H1 (cell line): ENCODE results near the gene SBK1. TPM values are rescaled to one million over a fixed set of nuclear protein-coding genes. Genes with fewer than 3 reads are reported as not detected.

Experiments used
- CTCF ChIA-PET: fragments of 300-600 bp; sonication (Branson Sonifier 250); formaldehyde crosslinking; loops from one replicate; lab custom pipeline; 2021; ENCODE audit not compliant: partially characterized antibody; lab: Charles Lee
- POLR2A ChIA-PET: fragments of 300-600 bp; sonication (Branson Sonifier 250); formaldehyde crosslinking; loops from one replicate; lab custom pipeline; 2021; ENCODE audit warnings: inconsistent platforms; ENCODE audit not compliant: partially characterized antibody; lab: Charles Lee
- DNase-seq, 2 experiments: peaks; one replicate each; pipeline versions ENCODE4 v3.0.0 to v3.0.0-alpha.2; 2010 to 2022; ENCODE audit warnings: low spot score in 2 of 2, low read depth in 1 of 2, mixed read lengths in 1 of 2
- FAIRE-seq: peaks from 2 replicates; lab custom pipeline; 2011; peaks lifted over from hg19 to GRCh38; lab: Jason Lieb, UNC
- H2AFZ ChIP-seq: 2 replicates; pipeline ENCODE4 v1.8.1; 2012; ENCODE audit warnings: low read length, inconsistent platforms
- H2AK5ac ChIP-seq: 2 replicates; pipeline ENCODE4 v1.6.1; 2013; ENCODE audit warnings: low read depth, low read length
- H2BK120ac ChIP-seq: replicated peaks from 2 replicates; pipeline ENCODE3; 2013; ENCODE audit warnings: low read depth, low read length, inconsistent platforms
- H2BK12ac ChIP-seq: 2 replicates; pipeline ENCODE4 v1.6.1; 2013; ENCODE audit warnings: low read depth, low read length
- H2BK15ac ChIP-seq: 2 replicates; pipeline ENCODE4 v1.6.1; 2013; ENCODE audit warnings: low read length
- H2BK20ac ChIP-seq: 2 replicates; pipeline ENCODE4 v1.6.1; 2013; ENCODE audit warnings: low read length
- H2BK5ac ChIP-seq: 2 replicates; pipeline ENCODE4 v1.6.1; 2013; ENCODE audit warnings: low read depth, low read length
- H3K14ac ChIP-seq: 2 replicates; pipeline ENCODE4 v1.6.1; 2013; ENCODE audit warnings: inconsistent platforms; ENCODE audit not compliant: insufficient read length
- H3K18ac ChIP-seq: 2 replicates; pipeline ENCODE4 v1.6.1; 2013; ENCODE audit warnings: low read length; ENCODE audit errors: extremely low read depth
- H3K23ac ChIP-seq: 2 replicates; pipeline ENCODE4 v1.6.1; 2013; ENCODE audit warnings: inconsistent platforms; ENCODE audit not compliant: insufficient read length
- H3K23me2 ChIP-seq: 2 replicates; pipeline ENCODE4 v1.6.1; 2013; ENCODE audit warnings: low read depth, low read length
- H3K27ac ChIP-seq: 2 replicates; pipeline ENCODE4 v1.6.1; 2011; ENCODE audit warnings: low read depth, low read length, inconsistent platforms
- H3K27me3 ChIP-seq, 4 experiments: replicated peaks in 1 of 4; 1 replicate in 1 of 4; 2 replicates in 3 of 4; pipeline versions ENCODE4 v1.6.1 to v1.8.1; 2011 to 2013; ENCODE audit warnings: low read length in 3 of 4, mild to moderate bottlenecking in 3 of 4, inconsistent platforms in 2 of 4, mixed read lengths in 2 of 4, moderate library complexity in 1 of 4; ENCODE audit not compliant: control insufficient read depth in 3 of 4, insufficient read depth in 3 of 4; ENCODE audit errors: extremely low read depth in 1 of 4
- H3K36me3 ChIP-seq, 4 experiments: 2 replicates each; pipeline versions ENCODE4 v1.6.1 to v1.8.1; 2011 to 2013; ENCODE audit warnings: mild to moderate bottlenecking in 4 of 4, low read length in 3 of 4, moderate library complexity in 2 of 4, control low read depth in 1 of 4, inconsistent platforms in 1 of 4; ENCODE audit not compliant: insufficient read depth in 4 of 4, control insufficient read depth in 2 of 4
- H3K4ac ChIP-seq: replicated peaks from 2 replicates; pipeline ENCODE3; 2013; ENCODE audit warnings: low read length, low read depth, mixed read lengths, inconsistent platforms; ENCODE audit not compliant: insufficient read length
- H3K4me1 ChIP-seq, 4 experiments: replicated peaks in 1 of 4; 1 replicate in 1 of 4; 2 replicates in 3 of 4; pipeline versions ENCODE4 v1.6.1 to v1.8.1; 2011 to 2013; ENCODE audit warnings: low read length in 3 of 4, inconsistent platforms in 2 of 4, mixed read lengths in 1 of 4; ENCODE audit not compliant: insufficient read depth in 4 of 4, control insufficient read depth in 3 of 4
- H3K4me2 ChIP-seq, 2 experiments: 2 replicates each; pipeline versions ENCODE4 v1.6.1 to v1.8.1; 2011 to 2013; ENCODE audit warnings: low read depth in 2 of 2, low read length in 2 of 2, control low read depth in 1 of 2, inconsistent platforms in 1 of 2, mild to moderate bottlenecking in 1 of 2; ENCODE audit not compliant: insufficient read depth in 1 of 2
- H3K4me3 ChIP-seq, 4 experiments: fragments of 200-600, 300-600 bp in 1 of 4; sonication (generic), shearing (Covaris generic), sonication (Bioruptor Twin) in 1 of 4; 2 replicates each; pipeline versions ENCODE4 v1.5.1 to v1.8.1; 2011 to 2016; ENCODE audit warnings: low read length in 4 of 4, low read depth in 3 of 4, control low read depth in 2 of 4, inconsistent platforms in 2 of 4, mild to moderate bottlenecking in 2 of 4, mixed read lengths in 1 of 4, moderate library complexity in 1 of 4; ENCODE audit not compliant: insufficient read depth in 2 of 4; ENCODE audit errors: extremely low read depth in 1 of 4
- H3K56ac ChIP-seq: replicated peaks from 2 replicates; pipeline ENCODE3; 2013; ENCODE audit warnings: low read depth, mild to moderate bottlenecking, mixed read lengths, low read length, inconsistent platforms; ENCODE audit not compliant: insufficient read length
- H3K79me1 ChIP-seq: 2 replicates; pipeline ENCODE4 v1.6.1; 2013; ENCODE audit warnings: low read depth, low read length, control low read depth
- H3K79me2 ChIP-seq, 2 experiments: 2 replicates each; pipeline versions ENCODE4 v1.6.1 to v1.8.1; 2012 to 2013; ENCODE audit warnings: low read length in 2 of 2, mild to moderate bottlenecking in 2 of 2, inconsistent platforms in 1 of 2; ENCODE audit not compliant: insufficient read depth in 2 of 2, control insufficient read depth in 1 of 2
- H3K9ac ChIP-seq, 4 experiments: replicated peaks in 1 of 4; 1 replicate in 1 of 4; 2 replicates in 3 of 4; pipeline versions ENCODE4 v1.6.1 to v1.8.1; 2011 to 2013; ENCODE audit warnings: low read depth in 3 of 4, low read length in 3 of 4, control low read depth in 2 of 4, mild to moderate bottlenecking in 2 of 4, moderate library complexity in 2 of 4, inconsistent platforms in 1 of 4; ENCODE audit errors: extremely low read depth in 1 of 4
- H3K9me3 ChIP-seq, 2 experiments: 2 replicates each; pipeline versions ENCODE4 v1.6.1 to v1.8.1; 2012 to 2013; ENCODE audit warnings: mild to moderate bottlenecking in 2 of 2, moderate library complexity in 2 of 2, control low read depth in 1 of 2, inconsistent platforms in 1 of 2, low read depth in 1 of 2, low read length in 1 of 2, mixed read lengths in 1 of 2; ENCODE audit not compliant: insufficient read depth in 2 of 2
- H4K20me1 ChIP-seq, 2 experiments: replicated peaks in 1 of 2; 2 replicates each; pipeline versions ENCODE3 to v1.8.1; 2011 to 2013; ENCODE audit warnings: inconsistent platforms in 2 of 2, low read length in 2 of 2, mild to moderate bottlenecking in 1 of 2; ENCODE audit not compliant: insufficient read depth in 2 of 2, control insufficient read depth in 1 of 2
- H4K5ac ChIP-seq: 2 replicates; pipeline ENCODE4 v1.6.1; 2013; ENCODE audit warnings: low read length, low read depth, mixed read lengths, inconsistent platforms; ENCODE audit not compliant: insufficient read length
- H4K8ac ChIP-seq: 2 replicates; pipeline ENCODE4 v1.8.0; 2013; ENCODE audit warnings: mild to moderate bottlenecking, moderate library complexity, low read length, inconsistent platforms; ENCODE audit not compliant: insufficient read depth; ENCODE audit errors: extremely low read depth
- H4K91ac ChIP-seq: replicated peaks from 2 replicates; pipeline ENCODE3; 2013; ENCODE audit warnings: low read length, mixed read lengths, inconsistent platforms; ENCODE audit not compliant: insufficient read length
- BACH1 ChIP-seq: IDR thresholded peaks from 2 replicates; pipeline ENCODE4 v1.6.1; 2012; ENCODE audit warnings: low read length, improper control_type of control experiment
- CHD1 ChIP-seq: IDR thresholded peaks from 2 replicates; pipeline ENCODE4 v1.6.1; 2012; ENCODE audit warnings: low read depth, low read length, improper control_type of control experiment
- CHD2 ChIP-seq: IDR thresholded peaks from 2 replicates; pipeline ENCODE4 v1.6.1; 2012; ENCODE audit warnings: low read length, improper control_type of control experiment
- CREB1 ChIP-seq: IDR thresholded peaks from 2 replicates; pipeline ENCODE4 v1.6.1; 2012; ENCODE audit warnings: inconsistent platforms
- CTCF ChIP-seq, 3 experiments: IDR thresholded peaks; 1 replicate in 2 of 3; 2 replicates in 1 of 3; pipeline versions ENCODE4 v1.5.1 to v1.6.1; 2011; ENCODE audit warnings: low read length in 3 of 3, mild to moderate bottlenecking in 3 of 3, inconsistent platforms in 2 of 3, low read depth in 1 of 3, moderate library complexity in 1 of 3; ENCODE audit not compliant: insufficient read depth in 1 of 3; ENCODE audit errors: control extremely low read depth in 1 of 3
- JUND ChIP-seq: IDR thresholded peaks from 2 replicates; pipeline ENCODE4 v1.6.1; 2011; ENCODE audit warnings: mild to moderate bottlenecking, improper control_type of control experiment, low read length
- SP1 ChIP-seq: IDR thresholded peaks from 2 replicates; pipeline ENCODE4 v1.6.1; 2011; ENCODE audit warnings: low read depth, low read length
- SP4 ChIP-seq: IDR thresholded peaks from 2 replicates; pipeline ENCODE4 v1.6.1; 2012; ENCODE audit warnings: low read length, inconsistent platforms
- SUZ12 ChIP-seq: fragments of 200-600 bp; sonication (generic); IDR thresholded peaks from 2 replicates; pipeline ENCODE4 v1.6.1; 2012; ENCODE audit warnings: mild to moderate bottlenecking, inconsistent platforms, low read length, moderate library complexity, mixed read lengths
- TBP ChIP-seq: IDR thresholded peaks from 2 replicates; pipeline ENCODE4 v1.6.1; 2011; ENCODE audit warnings: low read depth, low read length, improper control_type of control experiment
- TEAD4 ChIP-seq: IDR thresholded peaks from 2 replicates; pipeline ENCODE4 v1.6.1; 2012; ENCODE audit warnings: low read depth, low read length, inconsistent platforms, mixed read lengths
- WGBS, 2 experiments: shearing (Covaris generic) in 1 of 2; methylation state at CpG; one replicate each; pipeline versions ENCODE4 v1.1.6 to v1.1.7; 2013 to 2015; ENCODE audit warnings: low lambda C conversion rate in 2 of 2, mixed read lengths in 2 of 2, inconsistent platforms in 1 of 2, low coverage in 1 of 2, missing lambda C conversion rate in 1 of 2; ENCODE audit not compliant: insufficient replicate concordance in 2 of 2, insufficient coverage in 1 of 2, insufficient read length in 1 of 2; ENCODE audit errors: extremely low coverage in 1 of 2, missing lambda C conversion rate in 1 of 2; 5-methylcytosine and 5-hydroxymethylcytosine counted together
- polyA plus RNA-seq, 7 experiments: library from polyadenylated mRNA; depleted of rRNA in 3 of 7; stranded (reverse) in 5 of 7; unstranded in 2 of 7; fragments of >200 nt in 5 of 7; fragments of 200-250 nt in 2 of 7; gene quantifications; 1 replicate in 5 of 7; 2 replicates in 1 of 7; 4 replicates in 1 of 7; pipeline versions ENCODE4 v1.2.1 to v1.2.3, GENCODE V29; 2011 to 2013; ENCODE audit warnings: missing spikeins in 2 of 7, mixed read lengths in 2 of 7
- total RNA-seq: library from RNA; stranded (reverse); fragmentation: NEBNext Ultra II Directional; extraction: Animal tissue kit (Norgen Biotek cat#: 25700); gene quantifications from 2 replicates; pipeline ENCODE4 v1.2.1, GENCODE V29; 2021

SBK1 gene
- total and polyA plus RNA-seq, 2 of the 8 experiments (the other 6 are each of a cell fraction or from before 2014, with no cell fraction given), result 18.2 to 73.9 TPM

GRCh38 chr16:28289048-28289447 is 3.3 kb upstream of the SBK1 start:
- 100% methylated on average over 3 of the region's 3 CpGs; no CpG with 5 or more reads in 1 of the 2 experiments for WGBS, 2 experiments
- no peak for FAIRE-seq
- Histone ChIP-seq H3K14ac (no peak overlapping the region), H2BK20ac (no peak overlapping the region), H2BK12ac (no peak overlapping the region), H3K18ac (no peak overlapping the region), H4K8ac (no peak overlapping the region), H3K27me3 (no peaks in the 10 kb centered on the region), H4K5ac (no peak overlapping the region), H3K9me3 (no peaks in the 10 kb centered on the region), H2AFZ (no peak overlapping the region), H3K56ac (no peak overlapping the region), H2BK120ac (no peak overlapping the region), H2AK5ac (no peak overlapping the region), H2BK15ac (no peak overlapping the region), H3K23ac (no peak overlapping the region), H3K23me2 (peaks cover 11% of the 10 kb centered on the region), H3K4me3 (no peak overlapping the region), H4K20me1 (peaks cover 0 to 9% of the 10 kb centered on the region in 2 experiments), H3K79me1 (peaks cover 8% of the 10 kb centered on the region), H3K9ac (no peak overlapping the region), H3K4me1 (peaks cover 0 to 3% (median under 1%) of the 10 kb centered on the region in 4 experiments; a peak in 5 of 7 replicates), H3K4ac (no peak overlapping the region), H3K27ac (no peak overlapping the region), H3K79me2 (peaks cover 2 to 24% of the 10 kb centered on the region in 2 experiments), H4K91ac (no peak overlapping the region), H2BK5ac (no peak overlapping the region), H3K4me2 (no peak overlapping the region), H3K36me3 (no peaks in the 10 kb centered on the region; a peak in 2 of 8 replicates)
- no peak for DNase-seq
- ChIA-PET CTCF (interaction anchor here (1.2 to 4.5 kb wide), 3 partner anchors 11 to 29 kb away, joined by 4 to 21 read pairs (median 11); no protein-coding TSS in a partner anchor), POLR2A (interaction anchor here (1.0 to 3.8 kb wide), 3 partner anchors 9 to 14 kb away, joined by 3 to 22 read pairs (median 5); no protein-coding TSS in a partner anchor)
- no peak for TF ChIP-seq CHD2
- TF ChIP-seq TEAD4, result no peak
- no peak for TF ChIP-seq CHD1
- no peak for TF ChIP-seq SP1
- no peak for TF ChIP-seq SP4
- no peak for TF ChIP-seq SUZ12
- no peak for TF ChIP-seq JUND
- TF ChIP-seq BACH1, result no peak
- no peak for TF ChIP-seq CTCF (IDR thresholded peaks at IDR 0.05; ENCODE audit: control extremely low read depth in 1 of 3, insufficient read depth in 1 of 3, low read depth in 1 of 3, low read length in 3 of 3)
- TF ChIP-seq CREB1, result no peak
- TF ChIP-seq TBP, result no peak
